GM12878 (cell line): ENCODE results near the gene TIMM50. TPM values are rescaled to one million over a fixed set of nuclear protein-coding genes. Genes with fewer than 3 reads are reported as not detected.

Experiments
- ATAC-seq: fragments of 200-7000 bp; cut with Tn5 transposase; 3 replicates; pipeline ENCODE4 v1.9.1; 2020; ENCODE audit warnings: mild to moderate bottlenecking, moderate library complexity
- BruUV-seq: library from RNA; stranded (reverse); fragments of 400-500 nt; replicated peaks from 2 replicates; lab custom pipeline; 2021; lab: Mats Ljungman, UMichigan
- CTCF ChIA-PET: fragments of 300-600 bp; sonication (Branson Sonifier 250); formaldehyde crosslinking; extraction: SDS; loops from one replicate; lab custom pipeline; 2021; ENCODE audit warnings: inconsistent platforms; lab: Yijun Ruan, JAX
- POLR2A ChIA-PET: fragments of 350-600 bp; formaldehyde crosslinking; extraction: SDS; loops from one replicate; lab custom pipeline; 2021; ENCODE audit warnings: inconsistent platforms; lab: Charles Lee
- RAD21 ChIA-PET: fragments of 300-600 bp; sonication (Branson Sonifier 250); formaldehyde crosslinking; loops from one replicate; lab custom pipeline; 2023; ENCODE audit warnings: antibody characterized with exemption; ENCODE audit not compliant: unreplicated experiment; lab: Charles Lee
- SMC1A ChIA-PET: fragments of 300-600 bp; sonication (Branson Sonifier 250); formaldehyde crosslinking; loops from one replicate; lab custom pipeline; 2023; ENCODE audit not compliant: unreplicated experiment, uncharacterized antibody; lab: Charles Lee
- DNase-seq: peaks from one replicate; pipeline ENCODE4 v3.0.0-alpha.2; 2011; ENCODE audit warnings: low read depth, low spot score
- FAIRE-seq: peaks from 3 replicates; lab custom pipeline; 2011; peaks lifted over from hg19 to GRCh38; lab: Jason Lieb, UNC
- H2AFZ ChIP-seq: 2 replicates; pipeline ENCODE4 v1.6.0; 2011; ENCODE audit warnings: low read depth, low read length, control low read depth; ENCODE audit not compliant: control insufficient read depth
- H3K27ac ChIP-seq: 2 replicates; pipeline ENCODE4 v1.5.1; 2011; ENCODE audit warnings: control low read depth; ENCODE audit not compliant: control insufficient read depth, insufficient read depth
- H3K27me3 ChIP-seq, 2 experiments: replicated peaks in 1 of 2; 2 replicates each; pipeline versions ENCODE4 v1.6.0 to v1.6.1; 2011; ENCODE audit warnings: low read length in 1 of 2; ENCODE audit not compliant: control insufficient read depth in 2 of 2, insufficient read depth in 2 of 2
- H3K36me3 ChIP-seq, 2 experiments: 2 replicates each; pipeline ENCODE4 v1.5.1; 2011; ENCODE audit warnings: low read length in 1 of 2; ENCODE audit not compliant: control insufficient read depth in 2 of 2, insufficient read depth in 2 of 2
- H3K4me1 ChIP-seq: 2 replicates; pipeline ENCODE4 v1.6.1; 2011; ENCODE audit warnings: mild to moderate bottlenecking, low read length, moderate library complexity, mixed read lengths; ENCODE audit not compliant: control insufficient read depth, insufficient read depth
- H3K4me2 ChIP-seq: 2 replicates; pipeline ENCODE4 v1.6.0; 2011; ENCODE audit warnings: control low read depth; ENCODE audit not compliant: control insufficient read depth, insufficient read depth
- H3K4me3 ChIP-seq: fragments of 200-600 bp; sonication (generic); 2 replicates; pipeline ENCODE4 v1.5.1; 2016
- H3K79me2 ChIP-seq: 2 replicates; pipeline ENCODE4 v1.6.0; 2011; ENCODE audit warnings: low read length; ENCODE audit not compliant: control insufficient read depth, insufficient read depth
- H3K9ac ChIP-seq: 2 replicates; pipeline ENCODE4 v1.8.0; 2011; ENCODE audit warnings: low read length, control low read depth, mixed read lengths; ENCODE audit not compliant: control insufficient read depth, insufficient read depth
- H3K9me3 ChIP-seq: replicated peaks from 3 replicates; pipeline ENCODE4 v1.5.1; 2011; ENCODE audit warnings: mild to moderate bottlenecking, low read length; ENCODE audit not compliant: control insufficient read depth, insufficient read depth
- H4K20me1 ChIP-seq: 2 replicates; pipeline ENCODE4 v1.6.0; 2011; ENCODE audit not compliant: control insufficient read depth, insufficient read depth
- DPF2 ChIP-seq: fragments of 450-650 bp; IDR thresholded peaks from 2 replicates; pipeline ENCODE4 v1.6.1; 2017; ENCODE audit warnings: mild to moderate bottlenecking
- JUNB ChIP-seq: IDR thresholded peaks from 2 replicates; pipeline ENCODE4 v1.6.1; 2016; ENCODE audit warnings: antibody characterized with exemption, mild to moderate bottlenecking
- MEF2A ChIP-seq: IDR thresholded peaks from 2 replicates; pipeline ENCODE4 v1.6.1; 2011; ENCODE audit warnings: low read depth, mild to moderate bottlenecking, low read length, moderate library complexity; ENCODE audit not compliant: insufficient read depth
- MLLT1 ChIP-seq: fragments of 450-650 bp; IDR thresholded peaks from 2 replicates; pipeline ENCODE4 v1.6.1; 2016; ENCODE audit warnings: mild to moderate bottlenecking
- RB1 ChIP-seq: fragments of 450-650 bp; formaldehyde crosslinking; IDR thresholded peaks from 2 replicates; pipeline ENCODE4 v1.6.1; 2017; ENCODE audit warnings: mild to moderate bottlenecking, borderline replicate concordance
- RUNX3 ChIP-seq: IDR thresholded peaks from 2 replicates; pipeline ENCODE4 v1.6.1; 2012; ENCODE audit warnings: low read length, inconsistent platforms
- TCF3 ChIP-seq: IDR thresholded peaks from 2 replicates; pipeline ENCODE4 v1.6.1; 2012; ENCODE audit warnings: low read depth, mild to moderate bottlenecking, low read length, borderline replicate concordance; ENCODE audit not compliant: insufficient read depth
- ZNF274 ChIP-seq: IDR thresholded peaks from one replicate; pipeline ENCODE4 v1.8.0; 2011; ENCODE audit not compliant: insufficient read length, insufficient read depth
- WGBS: methylation state at CpG from one replicate; pipeline ENCODE4 v1.1.6; 2016; ENCODE audit warnings: low lambda C conversion rate; ENCODE audit not compliant: insufficient replicate concordance, insufficient coverage; ENCODE audit errors: missing lambda C conversion rate; 5-methylcytosine and 5-hydroxymethylcytosine counted together
- in situ Hi-C: fragments of 300-500 bp; cut with MboI; formaldehyde crosslinking; loops from 9 replicates; pipeline ENCODE4 v1.14.3; 2018; ENCODE audit warnings: mixed read lengths
- intact Hi-C: fragments of 100-400 bp; cut with micrococcal nuclease; formaldehyde crosslinking; loops from one replicate; pipeline ENCODE4 v1.14.2; 2022; ENCODE audit not compliant: unreplicated experiment
- polyA plus RNA-seq, 11 experiments: library from polyadenylated mRNA; depleted of rRNA in 4 of 11; unstranded in 6 of 11; stranded (reverse) in 5 of 11; fragments of >200 nt; fragmentation: Nextera tagmentation in 4 of 11; fragmentation: Illumina TruSeq in 1 of 11; extraction: Ambion mirVana in 4 of 11; extraction: Trizol in 1 of 11; gene quantifications; 1 replicate in 1 of 11; 2 replicates in 10 of 11; pipeline versions ENCODE4 v1.2.1 to v1.2.3, GENCODE V29; 2011 to 2016; ENCODE audit warnings: inconsistent platforms in 2 of 11, missing spikeins in 2 of 11, low read depth in 1 of 11
- total RNA-seq, 4 experiments: library from RNA; depleted of rRNA in 3 of 4; stranded (reverse); fragments of >200 nt in 3 of 4; fragmentation: Illumina TruSeq in 1 of 4; extraction: Trizol in 1 of 4; gene quantifications; 2 replicates each; pipeline versions ENCODE4 v1.2.1 to v1.2.3, GENCODE V29; 2013 to 2021

The TIMM50 gene
- total and polyA plus RNA-seq, 10 of the 15 experiments (the other 5 are each of a cell fraction or from before 2014, with no cell fraction given), result 15.6 to 146 (median 101) TPM

- Histone ChIP-seq H3K79me2 (no peaks in the 10 kb centered on the region), H2AFZ (no peak overlapping the region), H3K27ac (no peak overlapping the region), H3K27me3 (no peaks in the 10 kb centered on the region), H3K36me3 (no peaks in the 10 kb centered on the region), H3K4me1 (no peaks in the 10 kb centered on the region), H4K20me1 (no peaks in the 10 kb centered on the region), H3K4me3 (no peak overlapping the region), H3K9ac (no peak overlapping the region), H3K9me3 (no peaks in the 10 kb centered on the region), H3K4me2 (no peak overlapping the region)
- intact Hi-C loops, result no loop called here
- SMC1A ChIA-PET, result interaction anchor here (0.9 kb wide), 1 partner anchor 21 kb away, joined by 3 read pairs; no protein-coding TSS in a partner anchor
- CTCF ChIA-PET, result interaction anchor here (1.0 to 1.9 kb wide), 5 partner anchors 9 to 85 kb away, joined by 3 to 8 read pairs (median 4); partner anchors contain the start of gene DLL3
- RAD21 ChIA-PET, result interaction anchor here (1.0 to 1.1 kb wide), 3 partner anchors 11 to 123 kb away, joined by 3 to 5 read pairs (median 4); no protein-coding TSS in a partner anchor
- no TSS peak for BruUV-seq
- DNase-seq (no peak), ATAC-seq (no peak), FAIRE-seq (no peak)
- POLR2A ChIA-PET, result no interaction called here
- WGBS, result 97% methylated on average over 3 of the region's 3 CpGs
- in situ Hi-C loops, result no loop called here
- TF ChIP-seq RUNX3 (no peak), TCF3 (no peak), JUNB (no peak), RB1 (no peak), ZNF274 (no peak), MEF2A (no peak), MLLT1 (no peak), DPF2 (no peak)
- TF ChIP-seq, all 136 proteins: peak for 0
Measured at GRCh38 chr19:39525205-39525604, 44.6 kb downstream of the TIMM50 start.
